ENCODE data around the gene FAM181A. TPM values are rescaled to one million over a fixed set of nuclear protein-coding genes. Genes with fewer than 3 reads are reported as not detected.

The FAM181A gene
- total and polyA plus RNA-seq, 2 donors: 0.11 TPM; not detected in 1

GRCh38 chr14:93944348-93945069, 17.4 kb downstream of the FAM181A start:
- Histone ChIP-seq H3K36me3 (ENCODE audit: control insufficient read depth in 2 of 2, insufficient read depth in 2 of 2, low read length in 1 of 2) (no peaks in the 10 kb centered on the region), H3K9me3 (ENCODE audit: control insufficient read depth in 2 of 2, insufficient read depth in 1 of 2, low read length in 1 of 2) (no peaks in the 10 kb centered on the region), H3K4me3 (ENCODE audit: low read length in 2 of 2) (no peak overlapping the region), H3K4me1 (ENCODE audit: control insufficient read depth in 2 of 2, insufficient read depth in 2 of 2, low read length in 2 of 2) (no peaks in the 10 kb centered on the region), H3K27me3 (ENCODE audit: control insufficient read depth in 2 of 2, insufficient read depth in 1 of 2, low read length in 1 of 2) (peaks cover 0 to 13% of the 10 kb centered on the region in 2 donors), H3K27ac (ENCODE audit: low read depth in 1 of 2, low read length in 1 of 2) (no peak overlapping the region)
- 95% methylated on average over 16 of the region's 16 CpGs for WGBS
- no peak for DNase-seq (ENCODE audit: low read depth in 6 of 9, low spot score in 9 of 9)

GRCh38 chr14:93945070-93945399, 17.9 kb downstream of the FAM181A start:
- Histone ChIP-seq H3K4me1 (ENCODE audit: control insufficient read depth in 2 of 2, insufficient read depth in 2 of 2, low read length in 2 of 2) (no peaks in the 10 kb centered on the region), H3K4me3 (ENCODE audit: low read length in 2 of 2) (no peak overlapping the region), H3K36me3 (ENCODE audit: control insufficient read depth in 2 of 2, insufficient read depth in 2 of 2, low read length in 1 of 2) (no peaks in the 10 kb centered on the region), H3K9me3 (ENCODE audit: control insufficient read depth in 2 of 2, insufficient read depth in 1 of 2, low read length in 1 of 2) (no peaks in the 10 kb centered on the region), H3K27me3 (ENCODE audit: control insufficient read depth in 2 of 2, insufficient read depth in 1 of 2, low read length in 1 of 2) (peaks cover 0 to 10% of the 10 kb centered on the region in 2 donors), H3K27ac (ENCODE audit: low read depth in 1 of 2, low read length in 1 of 2) (no peak overlapping the region)
- WGBS: 98% methylated on average over 5 of the region's 5 CpGs
- DNase-seq (ENCODE audit: low read depth in 6 of 9, low spot score in 9 of 9): no peak

GRCh38 chr14:93946104-93946503, 19.0 kb downstream of the FAM181A start:
- no peak for DNase-seq (ENCODE audit: low read depth in 6 of 9, low spot score in 9 of 9)
- no peak overlapping the region for H3K4me3 ChIP-seq (ENCODE audit: low read length in 2 of 2)
- no peaks in the 10 kb centered on the region for H3K36me3 ChIP-seq (ENCODE audit: control insufficient read depth in 2 of 2, insufficient read depth in 2 of 2, low read length in 1 of 2)
- 91% methylated on average over 6 of the region's 6 CpGs for WGBS
- H3K4me1 ChIP-seq (ENCODE audit: control insufficient read depth in 2 of 2, insufficient read depth in 2 of 2, low read length in 2 of 2): no peaks in the 10 kb centered on the region
- no peaks in the 10 kb centered on the region for H3K9me3 ChIP-seq (ENCODE audit: control insufficient read depth in 2 of 2, insufficient read depth in 1 of 2, low read length in 1 of 2)
- H3K27ac ChIP-seq (ENCODE audit: low read depth in 1 of 2, low read length in 1 of 2): no peak overlapping the region
- peaks cover 0 to 4% of the 10 kb centered on the region in 2 donors for H3K27me3 ChIP-seq (ENCODE audit: control insufficient read depth in 2 of 2, insufficient read depth in 1 of 2, low read length in 1 of 2)

DNA sequence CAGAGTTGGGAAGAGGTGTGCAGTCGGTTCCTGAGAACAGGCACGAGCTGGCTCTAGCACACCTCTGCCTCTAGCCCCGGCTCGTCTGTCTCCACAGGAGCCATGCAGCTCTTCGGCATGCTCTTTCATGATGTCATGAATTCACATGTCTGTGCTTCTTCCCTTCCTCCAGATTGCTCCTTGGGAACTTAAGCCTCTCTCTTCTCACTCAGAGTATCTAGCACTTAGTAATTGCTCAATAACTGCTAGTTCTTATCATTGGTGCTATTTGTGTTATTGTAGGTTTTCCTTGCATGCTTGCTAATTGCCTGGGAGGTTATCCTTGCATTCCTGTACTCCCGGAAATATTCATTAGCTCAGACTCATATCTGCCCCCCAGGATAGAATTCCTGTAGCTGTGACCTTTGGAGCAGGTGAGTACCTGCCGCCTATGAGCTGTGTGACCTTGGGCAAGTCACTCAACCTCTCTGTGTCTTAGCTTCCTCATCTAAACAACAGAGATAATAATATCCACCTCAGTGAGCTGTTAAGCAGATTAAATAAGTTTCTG, 19.5 kb downstream of the FAM181A start:
- H3K4me1 ChIP-seq (ENCODE audit: control insufficient read depth in 2 of 2, insufficient read depth in 2 of 2, low read length in 2 of 2): no peaks in the 10 kb centered on the region
- 93% methylated on average over 7 of the region's 7 CpGs for WGBS
- no peaks in the 10 kb centered on the region for H3K36me3 ChIP-seq (ENCODE audit: control insufficient read depth in 2 of 2, insufficient read depth in 2 of 2, low read length in 1 of 2)
- no peak for DNase-seq (ENCODE audit: low read depth in 6 of 9, low spot score in 9 of 9)
- H3K27ac ChIP-seq (ENCODE audit: low read depth in 1 of 2, low read length in 1 of 2): no peak overlapping the region
- no peaks in the 10 kb centered on the region for H3K9me3 ChIP-seq (ENCODE audit: control insufficient read depth in 2 of 2, insufficient read depth in 1 of 2, low read length in 1 of 2)
- H3K27me3 ChIP-seq (ENCODE audit: control insufficient read depth in 2 of 2, insufficient read depth in 1 of 2, low read length in 1 of 2): peaks cover 0 to 2% of the 10 kb centered on the region in 2 donors
- no peak overlapping the region for H3K4me3 ChIP-seq (ENCODE audit: low read length in 2 of 2)

DNA sequence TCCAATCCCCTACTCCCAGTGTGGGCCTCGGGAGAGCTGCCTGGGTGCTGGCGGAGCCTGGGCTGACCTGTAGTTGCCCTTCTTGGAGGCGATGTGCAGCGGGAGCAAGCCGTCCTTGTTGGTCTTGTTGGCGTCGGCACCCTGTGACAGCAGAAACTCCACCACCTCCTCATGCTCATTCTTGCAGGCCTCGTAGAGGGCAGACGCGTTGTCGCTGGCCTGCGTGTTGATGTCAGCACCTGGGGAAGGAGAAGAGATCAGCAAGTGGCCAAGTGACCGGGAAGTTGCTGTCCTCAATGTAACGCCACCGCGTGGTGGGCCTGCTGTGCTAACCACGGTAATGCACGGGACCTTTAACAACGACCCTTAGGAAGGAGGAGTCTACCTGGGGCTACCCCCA, 20.1 kb downstream of the FAM181A start:
- H3K4me1 ChIP-seq (ENCODE audit: control insufficient read depth in 2 of 2, insufficient read depth in 2 of 2, low read length in 2 of 2): no peaks in the 10 kb centered on the region
- H3K36me3 ChIP-seq (ENCODE audit: control insufficient read depth in 2 of 2, insufficient read depth in 2 of 2, low read length in 1 of 2): no peaks in the 10 kb centered on the region
- no peak overlapping the region for H3K27ac ChIP-seq (ENCODE audit: low read depth in 1 of 2, low read length in 1 of 2)
- WGBS: 95% methylated on average over 19 of the region's 19 CpGs
- H3K4me3 ChIP-seq (ENCODE audit: low read length in 2 of 2): no peak overlapping the region
- no peaks in the 10 kb centered on the region for H3K9me3 ChIP-seq (ENCODE audit: control insufficient read depth in 2 of 2, insufficient read depth in 1 of 2, low read length in 1 of 2)
- peaks cover 0 to 2% of the 10 kb centered on the region in 2 donors for H3K27me3 ChIP-seq (ENCODE audit: control insufficient read depth in 2 of 2, insufficient read depth in 1 of 2, low read length in 1 of 2)
- no peak for DNase-seq (ENCODE audit: low read depth in 6 of 9, low spot score in 9 of 9)

DNA sequence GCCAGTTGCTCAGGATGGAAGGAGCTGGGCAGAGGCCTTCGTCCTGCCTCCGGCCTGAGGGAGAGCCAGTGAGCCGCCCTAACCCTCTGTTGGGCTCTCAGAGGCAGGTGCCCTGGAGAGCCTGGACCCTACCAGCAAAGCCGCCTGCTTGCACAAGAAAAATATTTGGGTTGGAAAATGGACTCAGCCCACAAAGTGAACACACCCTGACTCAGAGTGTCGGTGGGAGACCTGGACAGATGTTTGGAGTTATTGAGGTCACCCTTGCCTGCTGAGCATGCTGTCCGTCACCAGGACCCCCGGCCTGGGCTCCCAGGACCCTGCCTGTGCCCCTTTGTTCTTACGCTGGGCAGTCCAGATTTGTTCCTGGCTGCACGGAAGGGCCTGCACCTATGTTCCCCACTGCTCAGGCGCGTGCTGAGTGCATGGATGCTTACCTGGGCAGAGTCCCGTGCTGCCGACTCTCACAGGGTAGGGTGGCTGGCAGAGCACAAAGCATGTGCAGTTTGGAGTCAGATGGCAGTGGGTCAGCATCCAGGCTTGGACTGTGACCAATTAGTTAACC, 22.4 kb downstream of the FAM181A start:
- no peak for DNase-seq (ENCODE audit: low read depth in 6 of 9, low spot score in 9 of 9)
- 96% methylated on average over 13 of the region's 13 CpGs for WGBS
- no peaks in the 10 kb centered on the region for H3K36me3 ChIP-seq (ENCODE audit: control insufficient read depth in 2 of 2, insufficient read depth in 2 of 2, low read length in 1 of 2)

DNA sequence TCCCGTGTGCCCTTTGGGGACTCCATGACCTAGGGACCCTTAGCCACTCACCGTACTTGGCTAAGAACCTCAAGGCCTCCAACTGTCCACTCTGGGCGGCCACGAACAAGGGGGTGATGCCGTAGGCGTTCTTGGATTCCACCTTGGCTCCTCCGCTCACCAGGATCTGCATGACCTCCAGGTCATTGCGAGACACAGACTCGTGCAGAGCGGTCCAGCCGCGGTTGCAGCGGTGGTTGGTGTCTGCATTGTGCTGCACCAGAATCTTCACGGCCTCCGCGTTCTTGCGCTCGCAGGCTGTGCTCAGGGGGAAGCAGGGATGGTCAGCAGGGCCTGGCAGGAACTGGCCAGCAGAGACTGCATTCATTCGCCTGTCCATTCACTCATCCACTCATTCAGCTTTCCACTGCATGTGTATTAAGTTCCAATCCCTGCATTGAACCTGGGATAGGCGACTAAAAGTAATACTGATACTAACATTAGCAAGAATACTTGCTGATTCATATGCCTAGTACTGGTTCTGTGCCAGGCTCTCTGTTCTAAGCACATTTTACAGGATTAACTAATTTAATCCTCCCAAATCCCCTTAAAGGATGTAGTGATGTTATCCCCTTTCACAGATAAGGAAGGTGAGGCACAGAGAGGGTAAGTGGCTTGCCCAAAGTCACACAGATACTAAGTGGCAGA, 23.9 kb downstream of the FAM181A start:
- Histone ChIP-seq H3K27me3 (ENCODE audit: control insufficient read depth in 2 of 2, insufficient read depth in 1 of 2, low read length in 1 of 2) (peaks cover 0 to 5% of the 10 kb centered on the region in 2 donors), H3K4me1 (ENCODE audit: control insufficient read depth in 2 of 2, insufficient read depth in 2 of 2, low read length in 2 of 2) (peaks cover 0 to 15% of the 10 kb centered on the region in 2 donors), H3K4me3 (ENCODE audit: low read length in 2 of 2) (no peak overlapping the region), H3K36me3 (ENCODE audit: control insufficient read depth in 2 of 2, insufficient read depth in 2 of 2, low read length in 1 of 2) (no peaks in the 10 kb centered on the region), H3K27ac (ENCODE audit: low read depth in 1 of 2, low read length in 1 of 2) (no peak overlapping the region), H3K9me3 (ENCODE audit: control insufficient read depth in 2 of 2, insufficient read depth in 1 of 2, low read length in 1 of 2) (no peaks in the 10 kb centered on the region)
- no peak for DNase-seq (ENCODE audit: low read depth in 6 of 9, low spot score in 9 of 9)
- WGBS: 91% methylated on average over 20 of the region's 20 CpGs

More for the DNA sequence above, 22.4 kb downstream of the FAM181A start:
- H3K27ac ChIP-seq (ENCODE audit: low read depth in 1 of 2, low read length in 1 of 2): no peak overlapping the region
- peaks cover 0 to 6% of the 10 kb centered on the region in 2 donors for H3K27me3 ChIP-seq (ENCODE audit: control insufficient read depth in 2 of 2, insufficient read depth in 1 of 2, low read length in 1 of 2)
- H3K4me3 ChIP-seq (ENCODE audit: low read length in 2 of 2): no peak overlapping the region
- no peaks in the 10 kb centered on the region for H3K9me3 ChIP-seq (ENCODE audit: control insufficient read depth in 2 of 2, insufficient read depth in 1 of 2, low read length in 1 of 2)
- peaks cover 0 to 4% of the 10 kb centered on the region in 2 donors for H3K4me1 ChIP-seq (ENCODE audit: control insufficient read depth in 2 of 2, insufficient read depth in 2 of 2, low read length in 2 of 2)

DNA sequence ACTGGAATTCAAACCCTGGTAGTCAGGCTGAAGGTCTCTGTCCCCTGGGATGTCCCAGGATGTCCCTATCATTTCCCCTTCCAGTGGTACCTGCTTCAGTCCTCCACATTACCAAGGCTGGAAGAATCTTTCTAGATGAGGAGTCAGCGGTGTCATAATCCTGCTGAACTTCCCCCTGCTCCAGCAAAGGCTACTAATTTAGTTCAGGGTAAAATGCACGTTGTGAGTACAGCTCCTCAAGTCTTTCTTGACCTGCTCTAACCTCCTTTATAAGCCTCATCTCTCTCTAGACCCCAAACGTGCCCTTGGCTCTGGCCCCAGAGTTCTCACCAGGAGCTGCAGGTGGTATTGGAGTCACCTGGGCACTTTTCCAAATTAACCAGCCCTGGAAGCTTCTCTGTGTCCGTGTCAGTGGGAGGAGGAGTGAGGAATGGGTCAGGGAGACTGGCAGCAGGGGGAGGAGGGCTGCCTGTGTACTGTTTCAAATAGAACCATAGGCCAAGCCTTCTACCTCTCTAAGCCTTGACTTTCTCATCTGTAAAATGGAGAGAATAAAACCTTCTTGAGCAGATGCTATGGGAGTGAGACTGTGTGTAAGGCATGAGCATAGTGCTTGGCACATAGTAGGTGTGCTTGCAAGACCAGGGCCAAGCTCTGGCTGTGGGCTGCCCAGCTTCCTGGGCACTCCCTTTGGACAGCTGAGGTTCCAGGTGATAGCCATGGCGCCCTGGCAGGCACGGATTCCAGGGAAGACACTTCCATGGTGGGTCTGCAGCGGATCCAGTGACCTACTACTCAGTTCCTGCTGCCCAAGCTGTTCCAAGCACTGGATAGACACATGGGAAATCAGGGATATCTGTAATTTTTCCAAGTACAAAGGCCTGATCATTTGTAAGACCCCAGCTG, 24.7 kb downstream of the FAM181A start:
- H3K27ac ChIP-seq (ENCODE audit: low read depth in 1 of 2, low read length in 1 of 2): no peak overlapping the region

More for the DNA sequence above, 24.7 kb downstream of the FAM181A start:
- Histone ChIP-seq H3K27me3 (ENCODE audit: control insufficient read depth in 2 of 2, insufficient read depth in 1 of 2, low read length in 1 of 2) (peaks cover 0 to 4% of the 10 kb centered on the region in 2 donors), H3K36me3 (ENCODE audit: control insufficient read depth in 2 of 2, insufficient read depth in 2 of 2, low read length in 1 of 2) (no peaks in the 10 kb centered on the region), H3K4me3 (ENCODE audit: low read length in 2 of 2) (no peak overlapping the region), H3K4me1 (ENCODE audit: control insufficient read depth in 2 of 2, insufficient read depth in 2 of 2, low read length in 2 of 2) (peaks cover 0 to 21% of the 10 kb centered on the region in 2 donors), H3K9me3 (ENCODE audit: control insufficient read depth in 2 of 2, insufficient read depth in 1 of 2, low read length in 1 of 2) (no peaks in the 10 kb centered on the region)
- no peak for DNase-seq (ENCODE audit: low read depth in 6 of 9, low spot score in 9 of 9)
- 80% methylated on average over 7 of the region's 7 CpGs for WGBS
